Measurements from ENCODE around the gene TRAF7.

DNA sequence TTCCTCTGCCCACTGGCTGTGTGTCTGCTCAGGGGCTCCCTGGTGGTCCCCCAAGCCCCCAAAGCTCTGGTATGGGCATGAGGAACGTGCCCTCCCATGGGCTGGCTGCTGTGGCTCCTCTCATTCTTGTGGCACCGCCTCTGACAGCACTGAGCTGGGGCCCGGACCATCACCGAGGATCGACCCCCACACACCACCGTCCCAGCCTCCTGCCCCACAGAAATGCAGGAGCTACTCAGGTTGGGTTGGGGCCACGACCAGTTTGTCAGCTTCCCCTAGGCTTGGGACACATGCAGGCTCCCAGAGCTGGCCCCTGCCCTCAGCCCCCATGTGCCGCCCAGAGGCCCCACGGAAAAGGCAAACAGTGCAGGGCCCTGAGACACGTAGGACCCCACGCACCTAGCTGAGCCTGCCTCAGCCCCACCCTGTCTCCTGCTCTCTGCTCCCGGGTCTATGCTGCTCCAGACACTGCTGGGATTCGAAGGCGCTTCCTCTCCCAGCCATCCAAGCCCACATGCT, 44.1 kb downstream of the TRAF7 start:
- TF ChIP-seq, protein P1, sequence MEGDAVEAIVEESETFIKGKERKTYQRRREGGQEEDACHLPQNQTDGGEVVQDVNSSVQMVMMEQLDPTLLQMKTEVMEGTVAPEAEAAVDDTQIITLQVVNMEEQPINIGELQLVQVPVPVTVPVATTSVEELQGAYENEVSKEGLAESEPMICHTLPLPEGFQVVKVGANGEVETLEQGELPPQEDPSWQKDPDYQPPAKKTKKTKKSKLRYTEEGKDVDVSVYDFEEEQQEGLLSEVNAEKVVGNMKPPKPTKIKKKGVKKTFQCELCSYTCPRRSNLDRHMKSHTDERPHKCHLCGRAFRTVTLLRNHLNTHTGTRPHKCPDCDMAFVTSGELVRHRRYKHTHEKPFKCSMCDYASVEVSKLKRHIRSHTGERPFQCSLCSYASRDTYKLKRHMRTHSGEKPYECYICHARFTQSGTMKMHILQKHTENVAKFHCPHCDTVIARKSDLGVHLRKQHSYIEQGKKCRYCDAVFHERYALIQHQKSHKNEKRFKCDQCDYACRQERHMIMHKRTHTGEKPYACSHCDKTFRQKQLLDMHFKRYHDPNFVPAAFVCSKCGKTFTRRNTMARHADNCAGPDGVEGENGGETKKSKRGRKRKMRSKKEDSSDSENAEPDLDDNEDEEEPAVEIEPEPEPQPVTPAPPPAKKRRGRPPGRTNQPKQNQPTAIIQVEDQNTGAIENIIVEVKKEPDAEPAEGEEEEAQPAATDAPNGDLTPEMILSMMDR (IDR thresholded peaks at IDR 0.05; ENCODE audit: borderline replicate concordance, extremely low read depth, low read length, poor library complexity, severe bottlenecking) = no peak
- no peak for TF ChIP-seq EZH2 (IDR thresholded peaks at IDR 0.05; ENCODE audit: borderline replicate concordance, low read depth, low read length, severe bottlenecking)

Data from DND-41 (cell line).